H7 (cell line): ENCODE data around the gene RCAN2. TPM values are rescaled to one million over a fixed set of nuclear protein-coding genes. Genes with fewer than 3 reads are reported as not detected.
"Not testable (repeated sequence)": the region's sequence is repeated elsewhere in the genome, so short reads cannot be mapped to it uniquely, and the experiment has no call there.

Experiments used
- DNase-seq: peaks from one replicate; pipeline ENCODE4 v3.0.0; 2012
- H3K27me3 ChIP-seq: 2 replicates; pipeline ENCODE4 v1.6.0; 2011; ENCODE audit warnings: mild to moderate bottlenecking, low read length; ENCODE audit not compliant: control insufficient read depth, insufficient read depth
- H3K36me3 ChIP-seq: replicated peaks from 2 replicates; pipeline ENCODE4 v1.5.1; 2011; ENCODE audit warnings: low read length; ENCODE audit not compliant: control insufficient read depth, insufficient read depth
- H3K4me3 ChIP-seq: 2 replicates; pipeline ENCODE4 v1.5.1; 2011; ENCODE audit warnings: low read depth, mild to moderate bottlenecking, control low read depth, low read length, moderate library complexity; ENCODE audit not compliant: insufficient read depth
- total RNA-seq: library from RNA; depleted of rRNA; stranded (reverse); fragments of >200 nt; shearing (Covaris generic); gene quantifications from 2 replicates; pipeline ENCODE4 v1.2.3, GENCODE V29; 2014

Gene RCAN2
- total RNA-seq, 1 experiment from 2014 or later: 2.8 TPM

DNA sequence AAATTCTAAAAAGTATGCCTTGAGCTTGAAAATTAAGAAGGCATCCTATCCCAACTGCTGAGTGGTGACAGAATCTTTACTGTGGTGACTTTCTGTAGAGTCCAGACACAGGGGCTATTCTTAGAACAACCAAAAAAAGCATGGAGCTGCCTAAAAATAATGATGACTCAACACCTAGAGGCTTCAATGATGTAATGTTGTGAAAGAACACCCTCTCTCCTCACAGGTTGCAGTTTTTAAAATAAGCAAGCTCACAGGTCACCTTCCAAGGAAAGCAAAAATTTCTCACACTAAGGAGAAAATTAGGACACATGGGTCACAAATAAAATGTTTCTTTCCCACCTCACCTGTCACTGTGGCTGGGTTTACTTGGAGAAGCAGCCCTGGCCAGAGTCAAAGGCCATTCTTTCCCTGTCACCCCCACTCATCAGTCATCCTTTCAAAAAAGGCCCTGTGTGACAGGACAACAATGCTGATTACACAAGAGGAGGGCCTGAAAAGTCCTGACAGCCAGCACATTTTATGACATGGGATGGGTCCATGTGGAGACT is 53.5 kb downstream of the RCAN2 start:
- DNase-seq: no peak

DNA sequence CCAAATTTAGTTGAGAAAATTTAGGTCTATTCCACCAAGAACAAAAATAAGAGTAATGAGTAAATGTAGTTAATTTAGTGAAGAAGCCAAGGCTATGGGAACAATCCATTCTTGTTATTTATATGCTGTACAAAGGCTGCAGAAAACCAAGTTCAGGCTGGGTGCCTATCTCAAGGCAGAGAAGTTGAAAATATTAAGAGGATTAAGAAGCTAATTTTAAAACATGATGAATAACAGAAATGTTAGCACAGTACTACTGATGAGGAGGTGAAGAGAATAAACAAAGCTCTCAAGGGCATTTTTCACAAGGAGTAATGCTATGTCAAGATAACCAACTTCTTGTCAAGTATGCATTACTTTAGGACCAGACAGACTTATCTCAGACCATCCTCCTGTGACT is 68.6 kb downstream of the RCAN2 start:
- H3K36me3 ChIP-seq: no peaks in the 10 kb centered on the region
- DNase-seq: no peak
- H3K4me3 ChIP-seq: no peak overlapping the region
- no peaks in the 10 kb centered on the region for H3K27me3 ChIP-seq

More for the DNA sequence above, 53.5 kb downstream of the RCAN2 start:
- Histone ChIP-seq H3K4me3 (no peak overlapping the region), H3K36me3 (no peaks in the 10 kb centered on the region), H3K27me3 (no peaks in the 10 kb centered on the region)

DNA sequence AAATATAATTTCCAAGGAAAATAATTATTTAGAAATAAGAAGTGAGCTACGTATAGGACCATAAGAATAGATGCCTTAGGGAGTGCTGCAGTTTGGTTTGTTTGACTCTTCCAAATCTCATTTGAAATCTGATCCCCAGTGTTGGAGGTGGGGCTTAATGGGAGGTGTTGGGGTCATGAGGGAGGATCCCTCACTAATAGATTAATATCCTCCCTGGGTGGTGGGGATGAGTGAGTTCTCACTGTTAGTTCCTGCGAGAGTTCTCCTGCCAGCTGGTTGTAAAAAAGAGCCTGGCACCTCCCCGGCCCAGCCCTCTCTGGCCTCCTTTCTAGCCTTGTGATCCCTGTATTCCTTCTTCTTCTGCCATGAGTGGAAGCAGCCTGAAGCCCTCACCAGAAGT is 69.3 kb downstream of the RCAN2 start:
- H3K4me3 ChIP-seq: no peak overlapping the region
- H3K36me3 ChIP-seq: no peaks in the 10 kb centered on the region
- no peaks in the 10 kb centered on the region for H3K27me3 ChIP-seq
- no peak for DNase-seq

DNA sequence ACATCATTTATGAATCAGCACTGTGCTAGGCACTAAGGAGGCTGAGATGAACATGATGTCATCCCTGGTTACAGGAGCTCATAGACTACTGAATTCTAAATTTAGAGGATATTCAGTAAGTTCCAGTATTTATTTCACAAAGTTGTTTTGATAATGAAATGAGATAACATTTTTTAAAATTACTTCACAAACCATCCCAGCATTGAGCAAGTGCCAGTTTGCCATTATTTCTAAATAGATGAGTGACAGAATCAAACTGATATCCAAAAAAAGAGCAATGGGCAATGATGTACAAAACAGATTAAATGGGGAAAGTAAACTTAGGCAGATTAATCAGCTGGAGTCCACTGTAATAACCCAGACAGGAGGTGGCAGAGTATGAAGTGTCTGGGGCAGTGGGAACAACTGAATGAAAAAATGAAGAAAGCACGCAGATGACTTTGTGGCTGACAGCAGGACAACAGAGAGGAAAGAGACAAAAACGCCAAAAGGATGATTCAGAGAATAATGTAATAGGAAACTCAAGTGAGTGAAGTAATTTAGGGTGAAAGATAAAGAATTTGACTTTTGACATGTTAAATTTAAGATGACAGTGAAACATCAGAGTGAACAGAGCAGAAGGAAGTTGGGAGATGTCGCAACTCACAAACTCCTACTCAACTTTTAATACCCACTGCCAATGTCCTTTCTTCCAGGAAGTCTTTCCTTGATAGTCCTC is 70.2 kb downstream of the RCAN2 start:
- H3K36me3 ChIP-seq: no peaks in the 10 kb centered on the region
- H3K4me3 ChIP-seq: no peak overlapping the region
- H3K27me3 ChIP-seq: no peaks in the 10 kb centered on the region
- no peak for DNase-seq

DNA sequence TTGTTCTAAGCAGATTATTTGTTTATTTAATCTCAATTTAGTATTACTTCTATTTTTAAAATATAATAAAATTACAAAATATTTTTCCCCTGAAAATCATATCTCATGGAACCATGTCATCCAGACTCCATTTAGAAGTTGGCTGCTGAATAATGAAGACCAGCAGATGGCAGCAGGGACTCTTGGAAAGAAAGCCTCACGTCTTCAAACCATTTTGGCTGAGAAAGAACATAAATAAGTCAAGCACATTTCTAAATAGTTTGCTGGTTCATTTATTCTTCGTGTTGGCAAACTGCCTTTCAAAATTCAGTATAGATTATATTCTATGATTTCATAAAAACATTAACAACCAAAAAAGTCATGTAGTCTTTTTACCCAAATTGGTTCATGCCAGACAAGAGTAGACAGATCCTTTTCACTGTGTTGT is 71.7 kb downstream of the RCAN2 start:
- peak; percentile 24 for DNase-seq
- Histone ChIP-seq H3K36me3 (no peaks in the 10 kb centered on the region), H3K27me3 (no peaks in the 10 kb centered on the region), H3K4me3 (no peak overlapping the region)

DNA sequence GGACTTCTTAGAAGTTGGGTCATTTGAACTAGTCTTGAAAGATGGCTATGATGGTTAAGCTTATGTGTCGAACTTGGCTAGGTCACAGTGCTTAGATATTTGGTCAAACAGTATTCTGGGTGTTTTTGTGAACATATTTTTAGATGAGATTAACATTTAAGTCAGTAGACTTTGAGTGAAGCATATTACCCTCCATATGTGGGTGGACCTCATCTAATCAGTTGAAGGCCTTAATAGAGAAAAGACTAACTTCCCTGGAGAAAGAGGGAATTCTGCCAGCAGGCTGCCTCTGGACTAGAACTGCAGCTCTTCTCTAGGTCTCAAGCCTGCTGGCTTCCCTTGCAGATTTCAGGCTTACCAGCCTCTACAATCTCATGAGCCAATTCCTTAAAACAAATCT is 76.9 kb downstream of the RCAN2 start:
- Histone ChIP-seq H3K27me3 (no peaks in the 10 kb centered on the region), H3K4me3 (no peak overlapping the region)
- no peak for DNase-seq

DNA sequence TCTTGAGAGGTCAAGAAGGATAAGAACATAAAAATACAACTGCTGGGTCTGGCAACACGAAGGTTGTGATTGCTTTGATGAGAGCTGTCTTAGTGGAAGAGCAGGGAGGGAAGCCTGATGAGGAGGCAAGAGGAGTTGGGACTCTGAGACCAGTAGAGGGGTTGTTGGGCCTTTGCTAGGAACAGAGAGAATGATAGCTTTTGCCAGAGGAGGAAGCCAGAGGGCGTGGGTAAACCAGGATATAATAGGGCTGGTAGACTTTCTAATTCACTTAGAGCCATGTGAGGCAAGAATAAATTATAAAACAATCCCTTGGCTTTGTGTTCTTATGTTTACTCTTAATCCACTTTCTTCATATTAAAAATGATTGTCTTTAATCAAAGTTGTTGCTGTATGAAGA is 78.6 kb downstream of the RCAN2 start:
- H3K36me3 ChIP-seq: no peaks in the 10 kb centered on the region
- no peaks in the 10 kb centered on the region for H3K27me3 ChIP-seq
- peak; percentile 22 for DNase-seq
- H3K4me3 ChIP-seq: no peak overlapping the region

More for the DNA sequence above, 76.9 kb downstream of the RCAN2 start:
- no peaks in the 10 kb centered on the region for H3K36me3 ChIP-seq

DNA sequence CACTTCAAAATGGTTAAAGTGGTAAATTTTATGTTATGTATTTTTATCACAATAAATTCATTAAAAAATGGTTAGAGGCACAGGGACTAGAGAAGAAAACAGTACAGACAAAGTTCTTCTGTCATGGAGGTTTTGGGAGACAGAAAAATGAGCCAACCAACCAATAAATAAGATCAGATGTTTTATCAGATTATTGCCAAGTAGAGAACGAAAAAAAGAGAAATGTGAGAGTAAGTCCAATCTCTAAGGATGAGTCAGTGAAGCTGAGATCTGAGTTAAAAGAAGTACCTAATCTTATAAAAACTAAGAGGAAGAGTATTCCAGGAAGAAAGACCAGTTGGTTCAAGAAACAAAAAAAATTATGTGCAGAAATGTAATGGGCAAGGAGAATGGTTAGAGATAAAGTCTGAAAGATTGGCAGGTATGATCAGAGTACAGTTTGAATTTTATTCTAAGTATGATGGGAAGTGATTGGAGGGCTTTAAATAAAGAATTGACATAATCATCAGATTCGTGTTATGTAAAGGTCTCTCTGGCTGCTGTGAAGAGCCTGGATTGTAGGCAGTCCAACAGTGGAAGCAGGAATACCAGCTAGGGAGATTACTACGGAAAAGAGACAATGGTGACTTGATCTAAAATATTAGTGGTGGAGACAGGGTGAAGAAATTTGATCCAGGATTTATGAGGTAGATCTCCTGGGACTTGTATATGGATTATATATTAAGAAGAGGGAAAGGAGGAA is 79.6 kb downstream of the RCAN2 start:
- no peak for DNase-seq
- H3K27me3 ChIP-seq: no peaks in the 10 kb centered on the region
- H3K36me3 ChIP-seq: no peaks in the 10 kb centered on the region
- H3K4me3 ChIP-seq: no peak overlapping the region

DNA sequence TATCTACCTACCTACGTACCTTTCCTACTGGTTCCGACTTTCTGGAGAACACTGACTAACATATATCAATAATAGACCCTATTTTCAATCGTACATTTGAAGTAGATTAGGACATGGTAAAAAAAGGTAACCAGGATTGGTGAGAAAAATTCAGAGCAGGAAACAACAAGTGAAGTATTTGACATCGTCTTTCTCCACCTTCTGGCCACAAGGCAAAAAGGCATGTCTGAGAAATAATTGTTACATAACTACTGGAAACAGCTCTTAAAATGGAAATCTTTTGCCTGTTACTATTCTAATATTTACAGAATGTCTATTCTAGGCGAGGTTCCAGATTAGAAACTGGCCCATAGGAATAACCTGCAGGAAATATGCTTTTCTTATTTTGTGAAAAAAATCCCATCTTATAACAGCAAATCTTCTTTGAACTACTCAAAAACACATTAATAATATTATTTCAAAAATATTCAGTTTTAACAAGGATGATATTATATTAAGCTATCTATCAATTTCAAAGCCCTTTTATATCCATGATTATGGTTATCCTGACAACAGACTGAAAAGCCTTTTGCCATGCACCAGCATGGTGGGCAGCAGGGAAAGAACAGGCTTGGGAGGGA is 80.8 kb downstream of the RCAN2 start:
- Histone ChIP-seq H3K27me3 (no peaks in the 10 kb centered on the region), H3K4me3 (no peak overlapping the region), H3K36me3 (no peaks in the 10 kb centered on the region)
- DNase-seq: peak; percentile 26

DNA sequence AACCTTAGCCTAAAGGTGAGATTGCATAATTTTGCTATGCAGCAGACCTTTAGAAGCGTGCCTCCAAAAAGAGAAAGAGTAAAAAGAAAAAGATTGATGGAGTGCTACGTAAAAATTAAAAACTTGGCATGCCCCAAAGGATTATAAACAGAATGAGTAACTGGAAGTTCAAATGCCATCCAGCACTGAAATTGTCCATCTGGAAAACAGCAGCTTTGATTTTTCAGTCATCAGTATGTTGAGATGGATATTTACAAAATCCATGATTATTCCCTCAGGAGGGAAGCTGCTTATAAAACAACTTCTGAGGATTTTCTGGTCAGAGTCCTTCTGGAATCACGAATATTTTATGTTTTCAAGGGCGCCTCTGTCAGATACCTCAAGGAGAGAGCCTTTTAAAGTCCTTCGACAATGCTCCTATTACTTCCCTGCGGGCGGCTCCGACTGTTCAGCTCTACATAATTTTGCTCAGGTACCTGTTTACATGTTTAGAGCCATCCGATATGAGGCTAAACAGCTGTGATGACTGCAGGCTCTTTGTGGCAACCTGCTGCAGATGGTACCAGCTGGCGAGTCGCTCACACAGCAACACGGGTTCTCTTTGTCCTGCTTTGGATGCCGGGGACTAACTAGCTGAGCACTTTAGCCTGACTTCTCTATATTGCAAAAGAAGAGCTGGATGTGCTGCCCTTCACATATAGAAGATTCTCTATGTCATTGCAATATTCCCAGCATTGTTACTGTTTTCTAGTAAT is 83.3 kb downstream of the RCAN2 start:
- Histone ChIP-seq H3K36me3 (no peaks in the 10 kb centered on the region), H3K4me3 (no peak overlapping the region), H3K27me3 (no peaks in the 10 kb centered on the region)
- DNase-seq: no peak

DNA sequence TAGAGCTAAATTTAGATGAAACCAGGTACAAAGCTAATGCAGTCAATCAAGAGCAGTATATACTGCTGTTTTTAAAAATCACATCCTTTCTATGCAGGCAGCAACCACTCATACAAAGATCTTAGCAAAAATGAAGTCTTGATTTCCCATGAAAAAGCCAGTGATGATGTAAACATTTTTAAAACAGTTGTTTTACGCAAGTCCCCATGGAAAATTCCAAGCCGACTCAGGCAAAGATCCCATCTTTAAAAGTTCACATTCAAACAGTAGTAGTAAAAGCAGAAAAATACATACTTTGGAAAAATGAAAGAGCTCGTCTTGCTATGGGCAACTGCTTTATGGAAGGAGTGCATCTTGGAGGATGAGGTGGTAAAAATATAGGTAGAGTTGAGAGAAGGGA is 84.0 kb downstream of the RCAN2 start:
- H3K36me3 ChIP-seq: no peaks in the 10 kb centered on the region
- H3K4me3 ChIP-seq: no peak overlapping the region
- DNase-seq: no peak
- H3K27me3 ChIP-seq: no peaks in the 10 kb centered on the region

DNA sequence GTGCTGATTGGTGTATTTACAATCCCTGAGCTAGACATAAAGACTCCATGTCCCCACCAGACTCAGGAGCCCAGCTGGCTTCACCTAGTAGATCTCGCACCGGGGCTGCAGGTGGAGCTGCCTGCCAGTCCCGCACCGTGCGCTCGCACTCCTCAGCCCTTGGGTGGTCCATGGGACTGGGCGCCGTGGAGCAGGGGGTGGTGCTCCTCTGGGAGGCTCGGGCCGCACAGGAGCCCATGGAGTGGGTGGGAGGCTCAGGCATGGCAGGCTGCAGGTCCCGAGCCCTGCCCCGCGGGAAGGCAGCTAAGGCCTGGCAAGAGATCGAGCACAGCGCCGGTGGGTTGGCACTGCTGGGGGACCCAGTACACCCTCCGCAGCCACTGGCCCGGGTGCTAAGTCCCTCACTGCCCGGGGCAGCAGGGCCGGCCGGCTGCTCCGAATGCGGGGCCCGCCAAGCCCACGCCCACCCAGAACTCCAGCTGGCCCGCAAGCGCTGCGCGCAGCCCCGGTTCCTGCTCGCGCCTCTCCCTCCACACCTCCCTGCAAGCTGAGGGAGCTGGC is 85.5 kb downstream of the RCAN2 start:
- DNase-seq, H3K36me3 ChIP-seq, H3K27me3 ChIP-seq, H3K4me3 ChIP-seq: not testable (repeated sequence)

DNA sequence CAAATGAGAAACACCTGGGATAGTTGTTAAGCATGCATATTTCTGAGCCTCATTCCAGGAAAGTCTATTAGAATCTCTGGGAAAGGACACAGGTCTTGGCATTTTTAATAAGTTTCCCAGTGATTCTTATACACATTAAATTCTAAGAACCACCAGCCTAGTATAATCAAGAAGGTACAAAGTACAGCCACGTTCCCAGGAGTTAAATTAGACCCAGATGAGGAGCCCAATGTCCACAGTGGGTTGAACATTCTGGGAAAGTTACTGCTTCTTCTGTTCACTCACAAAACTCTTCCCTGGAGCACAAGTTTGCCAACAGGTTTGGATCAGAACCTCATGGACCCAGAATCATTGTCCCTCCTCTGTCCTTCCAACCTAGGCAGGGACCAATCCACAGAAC is 90.4 kb downstream of the RCAN2 start:
- H3K4me3 ChIP-seq: no peak overlapping the region
- DNase-seq: no peak
- no peaks in the 10 kb centered on the region for H3K36me3 ChIP-seq
- H3K27me3 ChIP-seq: no peaks in the 10 kb centered on the region

DNA sequence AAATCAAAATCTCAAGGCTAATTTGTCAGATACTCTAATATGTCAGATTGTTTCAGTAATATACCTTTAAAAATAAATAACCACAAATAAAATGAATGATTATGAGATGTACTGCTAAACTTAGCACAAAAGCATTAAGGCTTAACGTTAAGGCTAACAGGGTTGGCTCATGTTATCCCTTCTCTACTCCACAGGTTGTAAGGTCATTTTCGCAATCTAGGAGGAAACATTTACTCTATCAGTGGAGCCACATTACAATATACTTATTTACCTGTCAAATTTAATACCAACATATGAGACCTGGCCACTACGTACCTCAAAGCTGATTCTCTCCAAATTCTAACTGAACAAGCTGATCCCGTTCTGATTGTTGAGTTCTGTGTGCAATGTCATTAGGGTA is 95.7 kb downstream of the RCAN2 start:
- DNase-seq: no peak
- Histone ChIP-seq H3K36me3 (no peaks in the 10 kb centered on the region), H3K4me3 (no peak overlapping the region), H3K27me3 (no peaks in the 10 kb centered on the region)
